K562 (cell line): ENCODE results near the gene TPGS1. TPM values are rescaled to one million over a fixed set of nuclear protein-coding genes. Genes with fewer than 3 reads are reported as not detected.

ENCODE experiments used
- BCLAF1 ChIP-seq, 2 experiments: fragments of 450-650 bp in 1 of 2; IDR thresholded peaks; 2 replicates each; pipeline ENCODE4 v1.6.1; 2011 to 2017; ENCODE audit warnings: low read depth in 2 of 2, antibody characterized with exemption in 1 of 2, borderline replicate concordance in 1 of 2, low read length in 1 of 2, mild to moderate bottlenecking in 1 of 2, mixed read lengths in 1 of 2; ENCODE audit not compliant: control insufficient read depth in 1 of 2
- GTF2B ChIP-seq: IDR thresholded peaks from 2 replicates; pipeline ENCODE4 v1.6.1; 2011; ENCODE audit not compliant: insufficient read length; ENCODE audit errors: extremely low read depth
- IRF2 ChIP-seq: sonication (generic); formaldehyde crosslinking; IDR thresholded peaks from 2 replicates; pipeline ENCODE4 v1.8.1; 2022; ENCODE audit warnings: mild to moderate bottlenecking, missing genetic modification reagents
- MYC ChIP-seq, 2 experiments: fragments of 250-450 bp in 1 of 2; sonication (Bioruptor Pico) in 1 of 2; IDR thresholded peaks; 2 replicates each; pipeline versions ENCODE4 v1.5.1 to v1.6.1; 2012 to 2021; ENCODE audit warnings: low read depth in 2 of 2, borderline replicate concordance in 1 of 2, improper control_type of control experiment in 1 of 2, low read length in 1 of 2, mild to moderate bottlenecking in 1 of 2, moderate library complexity in 1 of 2
- NCOR1 ChIP-seq: fragments of 450-650 bp; IDR thresholded peaks from 2 replicates; pipeline ENCODE4 v1.6.1; 2016; ENCODE audit warnings: mild to moderate bottlenecking, moderate library complexity
- PREB ChIP-seq: sonication (generic); formaldehyde crosslinking; IDR thresholded peaks from 2 replicates; pipeline ENCODE4 v1.8.1; 2023; ENCODE audit warnings: mild to moderate bottlenecking, missing genetic modification reagents
- RERE ChIP-seq: sonication (generic); formaldehyde crosslinking; IDR thresholded peaks from 2 replicates; pipeline ENCODE4 v1.8.0; 2023; ENCODE audit warnings: missing genetic modification reagents, mild to moderate bottlenecking, borderline replicate concordance
- RFX1 ChIP-seq: fragments of 450-650 bp; IDR thresholded peaks from 2 replicates; pipeline ENCODE4 v1.6.1; 2016; ENCODE audit warnings: mild to moderate bottlenecking, moderate library complexity
- ZBTB43 ChIP-seq: sonication (generic); formaldehyde crosslinking; IDR thresholded peaks from 2 replicates; pipeline ENCODE4 v1.8.0; 2023; ENCODE audit warnings: mild to moderate bottlenecking, missing genetic modification reagents
- ZFP91 ChIP-seq: sonication (generic); formaldehyde crosslinking; IDR thresholded peaks from 2 replicates; pipeline ENCODE4 v1.8.0; 2022; ENCODE audit warnings: mild to moderate bottlenecking, missing genetic modification reagents
- polyA plus RNA-seq, 8 experiments: library from polyadenylated mRNA; depleted of rRNA in 4 of 8; stranded (reverse) in 5 of 8; unstranded in 3 of 8; fragments of >200 nt; fragmentation: Nextera tagmentation in 2 of 8; fragmentation: Illumina TruSeq in 1 of 8; extraction: Ambion mirVana in 2 of 8; extraction: Trizol in 1 of 8; gene quantifications; 2 replicates each; pipeline versions ENCODE4 v1.2.1 to v1.2.3, GENCODE V29; 2011 to 2014; ENCODE audit warnings: inconsistent platforms in 1 of 8, missing spikeins in 1 of 8
- total RNA-seq, 7 experiments: library from RNA; depleted of rRNA in 6 of 7; stranded (reverse); fragments of >200 nt in 6 of 7; fragmentation: Illumina TruSeq in 2 of 7; extraction: Trizol in 2 of 7; gene quantifications; 2 replicates each; pipeline versions ENCODE4 v1.2.1 to v1.2.3, GENCODE V29; 2011 to 2021; ENCODE audit warnings: low replicate concordance in 1 of 7

TPGS1 gene
- total and polyA plus RNA-seq, 9 of the 15 experiments (the other 6 are each of a cell fraction or from before 2014, with no cell fraction given): 0.30 to 31.6 (median 1.2) TPM; not detected in 2

DNA sequence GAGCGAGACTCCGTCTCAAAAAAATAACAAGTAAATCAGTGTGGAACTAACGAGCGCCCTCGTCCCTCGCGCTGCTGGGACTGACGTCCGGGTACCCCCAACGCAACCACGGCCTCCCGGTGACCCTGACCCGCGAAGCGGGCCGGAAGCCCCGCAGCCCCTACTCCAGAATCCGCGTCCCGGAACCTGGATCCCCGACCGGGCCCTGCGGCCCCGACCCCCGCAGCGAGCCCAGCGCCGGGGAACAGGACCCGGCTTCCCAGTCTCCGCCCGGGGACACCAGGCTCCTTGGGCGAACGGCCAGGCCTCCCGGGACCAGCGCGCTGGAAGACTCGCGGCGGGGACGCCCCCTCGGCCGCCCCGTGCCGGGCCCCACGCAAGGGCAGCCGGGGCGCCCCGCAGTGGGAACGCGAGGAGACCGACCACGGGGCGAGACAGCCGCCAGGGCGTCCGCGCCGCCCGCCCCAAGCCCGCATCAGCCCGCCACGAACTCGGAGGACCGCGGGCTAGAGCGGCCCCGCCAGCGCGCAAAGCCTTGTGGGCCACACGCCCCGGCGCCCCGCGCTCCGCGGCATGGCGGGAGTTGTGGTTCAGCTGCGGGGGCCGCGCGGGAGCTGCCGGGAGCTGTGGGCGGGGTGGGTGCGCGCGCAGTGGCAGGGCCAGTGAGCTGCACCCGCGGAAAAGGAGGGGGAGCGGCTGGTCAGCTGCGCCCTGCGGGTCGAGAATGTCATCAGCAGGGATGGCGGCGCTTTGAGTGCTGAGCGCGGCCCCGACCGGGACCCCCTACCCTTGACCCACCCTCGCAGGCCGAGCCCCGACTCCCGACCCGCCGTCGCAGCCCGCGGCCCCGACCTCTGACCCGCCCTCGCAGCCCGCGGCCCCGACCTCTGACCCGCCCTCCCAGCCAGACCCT lies 18.5 kb upstream of the TPGS1 start (continued):
- TF ChIP-seq ZFP91 (CRISPR knock-in tag) (no peak), GTF2B (no peak), IRF2 (CRISPR knock-in tag) (no peak), BCLAF1 (IDR thresholded peaks at IDR 0.05; ENCODE audit: borderline replicate concordance in 1 of 2, control insufficient read depth in 1 of 2, low read depth in 2 of 2, low read length in 1 of 2) (peak in 1 of 2 experiments; percentile 95; a peak in 1 of 4 replicates), RFX1 (no peak), RERE (CRISPR knock-in tag) (0 out of 2 replicates have a peak, but pooled peaks have one; percentile 40), PREB (CRISPR knock-in tag) (peak; percentile 70; the same call in 1 of the 2 replicates), MYC (IDR thresholded peaks at IDR 0.05; ENCODE audit: low read depth, low read length) (peak; percentile 82), MYC (CRISPR knock-in tag; IDR thresholded peaks at IDR 0.05; ENCODE audit: borderline replicate concordance, low read depth) (no peak), ZBTB43 (CRISPR knock-in tag) (no peak), NCOR1 (peak; percentile 23; the same call in 1 of the 2 replicates)
